Duodenal mucosa (tissue), 2 donors: ENCODE results near the gene CAMK1.

ENCODE experiments used
- H3K27ac ChIP-seq: one replicate; pipeline ENCODE4 v1.7.0; 2013; ENCODE audit warnings: low read depth, low read length
- H3K27me3 ChIP-seq, 2 donors: one replicate each; pipeline ENCODE4 v1.7.0; 2013; ENCODE audit warnings: low read length in 2 of 2, control low read depth in 1 of 2; ENCODE audit not compliant: insufficient read depth in 2 of 2, control insufficient read depth in 1 of 2
- H3K36me3 ChIP-seq, 2 donors: one replicate each; pipeline ENCODE4 v1.7.0; 2013; ENCODE audit warnings: low read length in 2 of 2, control low read depth in 1 of 2; ENCODE audit not compliant: insufficient read depth in 2 of 2, control insufficient read depth in 1 of 2
- H3K4me1 ChIP-seq, 2 donors: one replicate each; pipeline ENCODE4 v1.7.0; 2013; ENCODE audit warnings: low read length in 2 of 2, control low read depth in 1 of 2; ENCODE audit not compliant: insufficient read depth in 2 of 2, control insufficient read depth in 1 of 2
- H3K4me3 ChIP-seq, 2 donors: one replicate each; pipeline ENCODE4 v1.7.0; 2013; ENCODE audit warnings: low read length in 2 of 2, low read depth in 1 of 2
- H3K9ac ChIP-seq, 2 donors: one replicate each; pipeline ENCODE4 v1.7.0; 2013; ENCODE audit warnings: low read length in 2 of 2, low read depth in 1 of 2
- H3K9me3 ChIP-seq, 2 donors: one replicate each; pipeline ENCODE4 v1.7.0; 2013; ENCODE audit warnings: low read length in 2 of 2, control low read depth in 1 of 2; ENCODE audit not compliant: control insufficient read depth in 1 of 2

CAMK1 gene

DNA sequence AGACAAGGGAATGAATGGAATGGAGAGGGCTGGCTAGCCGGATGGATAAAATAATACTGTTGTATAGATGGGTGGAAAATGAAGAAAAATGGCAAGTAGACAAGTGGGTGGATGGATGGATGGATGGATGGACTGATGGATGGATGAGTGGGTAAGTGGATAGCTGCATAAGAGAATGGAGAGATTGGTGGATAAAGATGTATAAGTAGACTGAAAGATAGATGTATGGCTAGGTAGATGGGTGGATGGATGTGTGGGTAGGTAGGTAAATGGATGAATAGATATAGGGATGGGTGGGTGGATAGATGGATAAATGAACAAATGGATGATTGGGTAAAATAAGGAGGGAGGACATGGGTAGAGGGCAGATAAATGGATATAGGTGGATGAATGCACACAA is 52.2 kb downstream of the CAMK1 start:
- Histone ChIP-seq H3K36me3 (no peaks in the 10 kb centered on the region), H3K4me1 (peaks cover 8 to 12% of the 10 kb centered on the region in 2 donors), H3K27me3 (no peaks in the 10 kb centered on the region), H3K27ac (no peak overlapping the region), H3K9ac (no peak overlapping the region), H3K4me3 (no peak overlapping the region), H3K9me3 (no peaks in the 10 kb centered on the region)

DNA sequence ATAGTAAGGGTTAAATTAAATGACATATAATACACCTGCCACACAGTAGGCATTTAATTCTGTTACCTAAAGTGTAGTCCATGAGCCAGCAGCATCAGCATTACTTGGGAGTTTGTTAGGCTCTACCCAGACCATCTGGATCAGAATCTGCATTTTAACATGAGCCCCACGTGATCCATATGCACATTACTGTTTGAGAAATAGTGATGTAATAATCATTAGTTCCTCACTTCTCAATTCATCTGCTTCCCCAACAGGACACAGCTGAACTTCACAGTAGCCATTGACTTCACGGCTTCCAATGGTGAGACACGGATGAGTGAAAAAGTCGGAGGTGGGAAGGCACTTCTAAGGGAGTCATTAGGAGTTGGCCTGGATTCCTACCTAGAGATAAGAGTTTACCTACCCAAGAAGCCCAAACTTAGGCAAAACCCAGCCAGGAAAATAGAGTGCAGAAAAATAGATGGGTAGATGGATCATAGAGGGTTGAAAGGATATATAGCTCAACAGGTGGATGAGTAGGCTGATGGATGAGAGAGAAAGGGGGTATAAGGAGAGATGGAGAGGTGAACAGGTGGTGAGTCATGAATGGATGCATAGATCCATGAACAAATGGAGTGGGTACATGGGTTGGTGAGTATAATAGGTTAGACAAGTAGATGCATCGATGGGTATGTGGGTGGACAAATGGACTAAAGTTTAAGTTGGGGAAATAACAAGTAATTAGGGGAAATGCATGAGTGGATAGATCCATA is 52.8 kb downstream of the CAMK1 start:
- Histone ChIP-seq H3K9me3 (no peaks in the 10 kb centered on the region), H3K4me1 (peaks cover 8 to 12% of the 10 kb centered on the region in 2 donors), H3K9ac (no peak overlapping the region), H3K27me3 (no peaks in the 10 kb centered on the region), H3K27ac (no peak overlapping the region), H3K4me3 (no peak overlapping the region), H3K36me3 (no peaks in the 10 kb centered on the region)

DNA sequence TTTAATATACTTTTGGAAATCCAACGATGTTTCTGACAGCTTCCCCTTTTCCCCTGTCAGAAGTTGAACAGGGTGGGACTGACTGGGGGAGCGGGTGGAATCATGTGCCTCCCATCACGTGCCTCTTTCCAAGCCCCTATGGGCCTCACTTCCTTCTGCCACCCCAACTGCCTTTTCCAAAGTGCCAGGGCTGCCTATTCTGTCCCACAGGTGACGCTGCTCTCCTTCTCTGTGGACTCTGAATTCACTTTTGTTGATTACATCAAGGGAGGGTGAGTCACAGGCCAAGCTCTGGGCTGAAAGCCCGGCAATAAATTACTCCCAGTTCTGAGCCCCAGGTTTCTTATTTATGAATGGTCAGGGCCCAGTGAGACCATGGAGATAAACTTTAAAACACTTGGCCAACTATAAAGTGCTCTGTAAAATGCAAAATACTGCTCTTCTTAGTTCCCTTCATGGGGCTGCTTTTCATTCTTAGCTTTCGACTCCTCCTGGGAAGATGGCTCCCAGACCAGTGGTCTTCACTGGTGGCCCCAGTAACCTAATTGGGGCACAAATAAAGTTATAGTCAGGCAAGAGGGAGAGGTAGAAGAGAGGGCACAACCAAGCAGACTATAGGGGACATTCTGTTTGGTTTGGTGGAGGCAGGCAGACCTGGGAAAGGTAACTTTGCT is 53.8 kb downstream of the CAMK1 start:
- Histone ChIP-seq H3K9ac (peak overlapping the region; percentile 12 to 32), H3K36me3 (no peaks in the 10 kb centered on the region), H3K27me3 (no peaks in the 10 kb centered on the region), H3K4me1 (peaks cover 8 to 12% of the 10 kb centered on the region in 2 donors), H3K9me3 (no peaks in the 10 kb centered on the region), H3K4me3 (no peak overlapping the region), H3K27ac (no peak overlapping the region)

DNA sequence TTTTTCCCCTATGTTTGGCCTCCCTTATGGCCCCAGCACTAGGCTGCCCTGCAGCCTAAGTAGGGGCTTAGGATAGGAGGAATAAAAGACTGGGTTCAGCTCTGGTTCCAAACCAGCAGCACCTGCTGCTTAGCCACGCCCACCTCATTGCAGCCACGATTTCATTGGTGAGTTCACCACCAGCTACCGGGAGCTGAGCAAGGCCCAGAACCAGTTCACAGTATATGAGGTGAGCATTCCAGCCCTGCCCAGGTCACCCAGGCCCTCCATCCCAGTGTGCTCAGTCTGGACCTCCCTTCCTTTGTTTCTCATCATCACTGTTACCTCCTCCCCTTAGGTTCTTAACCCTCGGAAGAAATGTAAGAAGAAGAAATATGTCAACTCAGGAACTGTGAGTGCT is 54.6 kb downstream of the CAMK1 start:
- Histone ChIP-seq H3K4me1 (peaks cover 8 to 12% of the 10 kb centered on the region in 2 donors), H3K9ac (peak overlapping the region; percentile 12 to 32), H3K27ac (no peak overlapping the region), H3K4me3 (no peak overlapping the region), H3K27me3 (no peaks in the 10 kb centered on the region), H3K36me3 (no peaks in the 10 kb centered on the region), H3K9me3 (no peaks in the 10 kb centered on the region)

DNA sequence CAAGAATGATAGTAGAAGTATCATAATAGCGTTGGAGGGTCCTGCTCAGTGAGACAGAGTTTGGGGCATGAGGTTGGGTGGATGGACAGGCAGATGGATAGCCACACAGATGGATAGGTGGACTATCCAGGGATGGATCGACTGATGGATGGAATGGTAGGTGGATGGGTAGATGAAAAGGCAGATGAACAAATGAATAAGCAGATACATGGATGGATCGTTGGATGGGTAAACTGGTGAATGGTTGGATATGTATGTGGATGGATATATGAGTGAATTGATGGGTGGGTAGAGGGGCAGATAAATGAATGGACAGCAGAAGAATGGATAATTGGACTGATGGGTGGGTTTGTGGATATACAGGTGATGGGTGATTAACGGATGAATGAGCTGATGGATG is 56.6 kb downstream of the CAMK1 start:
- H3K36me3 ChIP-seq: no peaks in the 10 kb centered on the region
- no peak overlapping the region for H3K4me3 ChIP-seq
- no peaks in the 10 kb centered on the region for H3K27me3 ChIP-seq
- peaks cover 8 to 12% of the 10 kb centered on the region in 2 donors for H3K4me1 ChIP-seq
- no peak overlapping the region for H3K9ac ChIP-seq
- H3K27ac ChIP-seq: no peak overlapping the region
- no peaks in the 10 kb centered on the region for H3K9me3 ChIP-seq

DNA sequence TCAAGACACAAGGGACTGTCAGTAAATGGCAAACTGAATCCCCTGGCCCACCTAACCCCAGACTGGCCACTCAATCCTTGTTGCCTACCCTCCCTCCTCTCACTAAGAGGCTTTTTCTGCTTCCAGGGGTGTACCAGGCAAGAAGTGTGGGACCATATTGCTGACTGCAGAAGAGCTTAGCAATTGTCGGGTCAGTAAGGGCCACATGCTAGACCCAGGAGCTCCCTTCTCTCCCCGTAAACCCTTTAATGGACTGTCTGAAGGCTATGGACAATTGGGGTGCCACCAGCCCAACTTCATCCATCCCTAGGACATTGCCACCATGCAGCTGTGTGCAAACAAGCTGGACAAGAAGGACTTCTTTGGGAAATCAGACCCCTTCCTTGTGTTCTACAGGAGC is 57.3 kb downstream of the CAMK1 start:
- no peak overlapping the region for H3K9ac ChIP-seq
- H3K36me3 ChIP-seq: no peaks in the 10 kb centered on the region
- no peaks in the 10 kb centered on the region for H3K27me3 ChIP-seq
- H3K4me3 ChIP-seq: no peak overlapping the region
- H3K27ac ChIP-seq: no peak overlapping the region
- H3K9me3 ChIP-seq: no peaks in the 10 kb centered on the region
- peaks cover 8 to 12% of the 10 kb centered on the region in 2 donors for H3K4me1 ChIP-seq

DNA sequence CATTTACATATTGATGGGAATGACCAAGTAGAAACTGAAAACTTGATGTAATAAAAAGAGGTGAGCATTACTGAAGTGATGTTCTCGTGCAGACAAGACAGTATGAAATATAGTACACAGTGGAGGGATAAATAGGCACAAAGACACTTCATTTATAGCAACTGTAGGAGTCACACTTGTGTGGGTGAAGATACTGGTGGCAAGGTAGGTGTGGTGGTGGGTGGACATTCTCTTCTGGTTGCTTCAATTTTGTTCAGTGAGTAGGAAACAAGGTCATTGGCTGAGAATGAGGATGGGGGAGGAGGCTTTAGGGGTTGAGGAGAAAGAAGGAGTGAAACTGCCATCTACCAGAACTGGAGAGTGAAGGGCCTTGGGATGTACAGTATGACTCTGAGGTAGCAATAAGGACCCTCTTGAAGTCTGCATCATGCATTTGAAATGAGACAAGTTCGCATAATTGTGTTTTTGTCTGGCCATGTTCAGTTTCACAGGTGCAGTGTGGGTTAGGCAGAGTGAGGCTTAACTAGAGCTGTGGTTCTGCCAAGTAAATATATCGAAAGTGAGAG is 59.5 kb downstream of the CAMK1 start:
- Histone ChIP-seq H3K9ac (no peak overlapping the region), H3K9me3 (no peaks in the 10 kb centered on the region), H3K27me3 (no peaks in the 10 kb centered on the region), H3K27ac (no peak overlapping the region), H3K4me1 (peaks cover 3 to 4% of the 10 kb centered on the region in 2 donors), H3K4me3 (no peak overlapping the region), H3K36me3 (no peaks in the 10 kb centered on the region)
